Measurements from ENCODE around the gene SFRP5. TPM values are rescaled to one million over a fixed set of nuclear protein-coding genes. Genes with fewer than 3 reads are reported as not detected.
A peak's percentile ranks its signal among the peaks of the same experiment; 100 is the strongest.

The SFRP5 gene
- total RNA-seq, 1 donor from 2014 or later: not detected

GRCh38 chr10:97752956-97753355 is 18.8 kb downstream of the SFRP5 start:
- Mint-ChIP-seq H3K36me3 (ENCODE audit: low read depth) (peaks cover 60% of the 10 kb centered on the region), H3K27me3 (no peaks in the 10 kb centered on the region), H3K4me1 (no peaks in the 10 kb centered on the region), H3K27ac (no peak overlapping the region), H3K9me3 (no peaks in the 10 kb centered on the region), H3K4me3 (no peak overlapping the region)
- intact Hi-C loops (cut with micrococcal nuclease): no loop called here
- DNase-seq: no peak

- Mint-ChIP-seq H3K27me3 (no peaks in the 10 kb centered on the region), H3K9me3 (no peaks in the 10 kb centered on the region), H3K4me3 (no peak overlapping the region), H3K27ac (no peak overlapping the region), H3K4me1 (peaks cover 5% of the 10 kb centered on the region), H3K36me3 (ENCODE audit: low read depth) (peaks cover 58% of the 10 kb centered on the region)
- intact Hi-C loops (cut with micrococcal nuclease): no loop called here
- no peak for DNase-seq
Measured at GRCh38 chr10:97748116-97748515, 23.7 kb downstream of the SFRP5 start.

GRCh38 chr10:97747573-97747972 is 24.2 kb downstream of the SFRP5 start:
- intact Hi-C loops (cut with micrococcal nuclease): no loop called here
- peaks cover 8% of the 10 kb centered on the region for H3K4me1 Mint-ChIP-seq
- no peaks in the 10 kb centered on the region for H3K27me3 Mint-ChIP-seq
- peaks cover 60% of the 10 kb centered on the region for H3K36me3 Mint-ChIP-seq (ENCODE audit: low read depth)
- H3K4me3 Mint-ChIP-seq: no peak overlapping the region
- H3K27ac Mint-ChIP-seq: no peak overlapping the region
- no peak for DNase-seq
- no peaks in the 10 kb centered on the region for H3K9me3 Mint-ChIP-seq

- no peaks in the 10 kb centered on the region for H3K27me3 Mint-ChIP-seq
- peaks cover 63% of the 10 kb centered on the region for H3K36me3 Mint-ChIP-seq (ENCODE audit: low read depth)
- no peak overlapping the region for H3K4me3 Mint-ChIP-seq
- intact Hi-C loops (cut with micrococcal nuclease): no loop called here
- no peak for DNase-seq
- H3K9me3 Mint-ChIP-seq: no peaks in the 10 kb centered on the region
- no peak overlapping the region for H3K27ac Mint-ChIP-seq
- H3K4me1 Mint-ChIP-seq: peaks cover 24% of the 10 kb centered on the region
Measured at GRCh38 chr10:97744405-97745035, 27.3 kb downstream of the SFRP5 start.

DNA sequence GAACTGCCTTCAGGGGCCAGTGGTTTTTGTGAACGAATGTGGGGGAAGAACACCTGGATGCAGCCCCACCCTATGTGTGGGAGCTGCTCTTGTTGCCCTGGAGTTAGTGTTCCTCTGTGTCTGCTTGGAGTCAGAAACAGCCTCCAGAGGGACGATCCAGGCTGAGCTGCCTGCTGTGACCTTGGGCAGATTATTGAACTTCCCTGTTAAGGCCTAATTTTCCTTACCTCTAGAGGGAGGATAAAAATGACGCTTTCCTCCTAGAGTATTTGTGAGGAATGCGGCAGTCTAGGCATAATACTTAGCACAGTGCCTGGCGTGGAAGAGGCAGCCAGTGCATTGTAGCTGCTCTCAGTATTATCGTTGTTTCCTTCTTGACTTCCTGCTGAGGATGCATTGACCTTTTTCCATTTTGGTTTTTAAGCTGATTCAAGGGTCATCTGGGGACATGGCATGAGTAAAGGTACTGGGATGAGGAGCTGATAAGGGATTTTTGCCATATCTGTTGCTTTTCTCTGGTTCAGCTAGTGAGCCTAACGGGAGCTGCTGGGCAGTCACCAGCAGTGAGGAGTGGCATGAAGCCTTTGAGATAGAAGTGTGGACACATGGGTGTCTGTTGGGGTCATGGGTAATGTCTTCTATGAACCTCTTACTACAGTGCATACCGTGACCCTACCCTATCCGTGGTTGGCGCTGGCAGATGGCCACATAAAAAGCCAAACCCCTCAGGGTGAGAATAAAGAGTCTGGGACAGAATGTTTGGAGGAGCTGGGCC is 28.4 kb downstream of the SFRP5 start:
- Mint-ChIP-seq H3K27ac (no peak overlapping the region), H3K36me3 (ENCODE audit: low read depth) (peaks cover 64% of the 10 kb centered on the region), H3K4me1 (peaks cover 25% of the 10 kb centered on the region), H3K9me3 (no peaks in the 10 kb centered on the region), H3K4me3 (no peak overlapping the region), H3K27me3 (no peaks in the 10 kb centered on the region)
- DNase-seq: no peak
- intact Hi-C loops (cut with micrococcal nuclease): no loop called here

- no peak overlapping the region for H3K4me3 Mint-ChIP-seq
- H3K36me3 Mint-ChIP-seq (ENCODE audit: low read depth): peaks cover 58% of the 10 kb centered on the region
- H3K27me3 Mint-ChIP-seq: peaks cover 2% of the 10 kb centered on the region
- peaks cover 7% of the 10 kb centered on the region for H3K9me3 Mint-ChIP-seq
- no peak overlapping the region for H3K27ac Mint-ChIP-seq
- peaks cover 46% of the 10 kb centered on the region for H3K4me1 Mint-ChIP-seq
- DNase-seq: no peak
- intact Hi-C loops (cut with micrococcal nuclease): no loop called here
Measured at GRCh38 chr10:97740613-97741012, 31.2 kb downstream of the SFRP5 start.

- Mint-ChIP-seq H3K36me3 (ENCODE audit: low read depth) (peaks cover 45% of the 10 kb centered on the region), H3K9me3 (peaks cover 9% of the 10 kb centered on the region), H3K4me1 (peaks cover 44% of the 10 kb centered on the region), H3K4me3 (peak overlapping the region; percentile 96), H3K27ac (no peak overlapping the region), H3K27me3 (peaks cover 5% of the 10 kb centered on the region)
- no peak for DNase-seq
- intact Hi-C loops (cut with micrococcal nuclease): loop anchor here (10.0 kb wide), 2 partner anchors 164 to 314 kb away; partner anchors contain the start of genes ANKRD2 and PGAM1
Measured at GRCh38 chr10:97738616-97739015, 33.2 kb downstream of the SFRP5 start.

GRCh38 chr10:97737770-97738265 is 34.0 kb downstream of the SFRP5 start:
- H3K27ac Mint-ChIP-seq: peak overlapping the region; percentile 94
- H3K4me3 Mint-ChIP-seq: peak overlapping the region; percentile 96
- intact Hi-C loops (cut with micrococcal nuclease): loop anchor here (1.0 to 10.0 kb wide), 6 partner anchors 24 to 446 kb away; partner anchors contain the start of genes ANKRD2, ARHGAP19, AVPI1 and MMS19
- no peak for DNase-seq
- peaks cover 40% of the 10 kb centered on the region for H3K36me3 Mint-ChIP-seq (ENCODE audit: low read depth)
- H3K9me3 Mint-ChIP-seq: peaks cover 9% of the 10 kb centered on the region
- peaks cover 40% of the 10 kb centered on the region for H3K4me1 Mint-ChIP-seq
- peaks cover 5% of the 10 kb centered on the region for H3K27me3 Mint-ChIP-seq

GRCh38 chr10:97736902-97737769 is 34.7 kb downstream of the SFRP5 start, which contains the start of gene ZFYVE27:
TSS of gene ZFYVE27 (plus strand) at chr10:97737128. CDS start at chr10:97738478, 1,350 bp downstream.
- intact Hi-C loops (cut with micrococcal nuclease): loop anchor here (1.0 to 10.0 kb wide), 6 partner anchors 23 to 445 kb away; partner anchors contain the start of genes ANKRD2, ARHGAP19, AVPI1 and MMS19
- peak; percentile 99 for DNase-seq
- Mint-ChIP-seq H3K4me1 (peaks cover 38% of the 10 kb centered on the region), H3K4me3 (peak within 1 kb of the TSS; percentile 96), H3K9me3 (peaks cover 9% of the 10 kb centered on the region), H3K36me3 (ENCODE audit: low read depth) (peaks cover 37% of the 10 kb centered on the region), H3K27ac (peak within 1 kb of the TSS; percentile 94), H3K27me3 (peaks cover 5% of the 10 kb centered on the region)

DNA sequence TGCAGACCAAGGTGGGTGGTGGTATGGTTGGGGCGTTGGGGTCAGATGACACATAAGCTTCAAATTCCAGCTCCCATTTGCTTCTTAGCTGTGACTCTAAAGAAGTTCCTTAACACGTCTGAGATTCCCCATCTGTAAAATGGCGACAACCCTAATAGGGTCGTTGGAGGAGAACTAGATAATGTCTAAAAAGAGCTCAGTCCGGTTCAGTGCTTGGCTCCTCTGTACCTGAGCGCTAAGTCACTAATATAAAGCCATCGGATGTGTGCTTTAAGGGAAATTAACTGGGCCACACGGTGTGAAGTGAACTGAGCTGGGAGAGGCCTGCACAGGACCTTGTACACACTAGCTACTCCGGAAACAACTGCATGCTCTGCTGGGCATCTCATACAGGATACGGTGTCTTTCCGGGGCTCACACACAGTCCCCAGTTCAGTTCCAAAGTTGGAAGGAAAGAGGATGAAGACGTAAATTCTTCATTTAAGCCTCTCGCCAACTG is 35.3 kb downstream of the SFRP5 start:
- Mint-ChIP-seq H3K27ac (peak overlapping the region; percentile 94), H3K9me3 (peaks cover 9% of the 10 kb centered on the region), H3K27me3 (peaks cover 5% of the 10 kb centered on the region), H3K4me1 (peaks cover 37% of the 10 kb centered on the region), H3K4me3 (peak overlapping the region; percentile 96), H3K36me3 (ENCODE audit: low read depth) (peaks cover 33% of the 10 kb centered on the region)
- DNase-seq: no peak
- intact Hi-C loops (cut with micrococcal nuclease): loop anchor here (10.0 kb wide), 2 partner anchors 162 to 312 kb away; partner anchors contain the start of genes ANKRD2 and PGAM1

- Mint-ChIP-seq H3K4me3 (no peak overlapping the region), H3K4me1 (peaks cover 24% of the 10 kb centered on the region), H3K36me3 (ENCODE audit: low read depth) (peaks cover 12% of the 10 kb centered on the region), H3K27ac (no peak overlapping the region), H3K27me3 (peaks cover 7% of the 10 kb centered on the region), H3K9me3 (peaks cover 9% of the 10 kb centered on the region)
- DNase-seq: no peak
- intact Hi-C loops (cut with micrococcal nuclease): loop anchor here (10.0 kb wide), 2 partner anchors 159 to 309 kb away; partner anchors contain the start of genes ANKRD2 and PGAM1
Measured at GRCh38 chr10:97734021-97734420, 37.8 kb downstream of the SFRP5 start.

GRCh38 chr10:97733256-97733655 is 38.5 kb downstream of the SFRP5 start:
- no peak overlapping the region for H3K27ac Mint-ChIP-seq
- peaks cover 22% of the 10 kb centered on the region for H3K4me1 Mint-ChIP-seq
- intact Hi-C loops (cut with micrococcal nuclease): loop anchor here (10.0 kb wide), 2 partner anchors 158 to 308 kb away; partner anchors contain the start of genes ANKRD2 and PGAM1
- H3K27me3 Mint-ChIP-seq: peaks cover 7% of the 10 kb centered on the region
- H3K4me3 Mint-ChIP-seq: no peak overlapping the region
- peaks cover 9% of the 10 kb centered on the region for H3K9me3 Mint-ChIP-seq
- no peak for DNase-seq
- peaks cover 11% of the 10 kb centered on the region for H3K36me3 Mint-ChIP-seq (ENCODE audit: low read depth)

GRCh38 chr10:97732052-97732359 is 39.8 kb downstream of the SFRP5 start:
- Mint-ChIP-seq H3K27ac (no peak overlapping the region), H3K27me3 (peaks cover 7% of the 10 kb centered on the region), H3K9me3 (peaks cover 9% of the 10 kb centered on the region), H3K36me3 (ENCODE audit: low read depth) (peaks cover 2% of the 10 kb centered on the region), H3K4me3 (no peak overlapping the region), H3K4me1 (peaks cover 15% of the 10 kb centered on the region)
- intact Hi-C loops (cut with micrococcal nuclease): loop anchor here (10.0 kb wide), 2 partner anchors 157 to 307 kb away; partner anchors contain the start of genes ANKRD2 and PGAM1
- no peak for DNase-seq

Data from activated CD4-positive, alpha-beta T cell treated with anti-CD3 and anti-CD28 coated beads, Interleukin-2, amount 10 ng/mL, durations not matched to agents 24 days and 14 days (primary cell).